Muscle layer of duodenum (tissue), 2 donors: ENCODE data around the gene F2R.

Experiments used
- H3K27ac ChIP-seq: one replicate; pipeline ENCODE4 v1.7.0; 2013; ENCODE audit warnings: mild to moderate bottlenecking, low read length
- H3K27me3 ChIP-seq: one replicate; pipeline ENCODE4 v1.7.0; 2013; ENCODE audit warnings: low read depth, mild to moderate bottlenecking, control low read depth, low read length
- H3K36me3 ChIP-seq, 2 donors: one replicate each; pipeline ENCODE4 v1.7.0; 2013; ENCODE audit warnings: low read length in 2 of 2, control low read depth in 1 of 2, mild to moderate bottlenecking in 1 of 2; ENCODE audit not compliant: insufficient read depth in 2 of 2, control insufficient read depth in 1 of 2
- H3K4me1 ChIP-seq, 2 donors: one replicate each; pipeline ENCODE4 v1.7.0; 2013; ENCODE audit warnings: low read length in 2 of 2, mild to moderate bottlenecking in 2 of 2, control low read depth in 1 of 2, moderate library complexity in 1 of 2; ENCODE audit not compliant: insufficient read depth in 2 of 2, control insufficient read depth in 1 of 2
- H3K4me3 ChIP-seq, 2 donors: one replicate each; pipeline ENCODE4 v1.7.0; 2013; ENCODE audit warnings: low read length in 2 of 2, low read depth in 1 of 2, mild to moderate bottlenecking in 1 of 2
- H3K9me3 ChIP-seq, 2 donors: one replicate each; pipeline ENCODE4 v1.7.0; 2013; ENCODE audit warnings: low read length in 2 of 2, control low read depth in 1 of 2, mild to moderate bottlenecking in 1 of 2; ENCODE audit not compliant: control insufficient read depth in 1 of 2
- donor health status: healthy.

F2R gene

DNA sequence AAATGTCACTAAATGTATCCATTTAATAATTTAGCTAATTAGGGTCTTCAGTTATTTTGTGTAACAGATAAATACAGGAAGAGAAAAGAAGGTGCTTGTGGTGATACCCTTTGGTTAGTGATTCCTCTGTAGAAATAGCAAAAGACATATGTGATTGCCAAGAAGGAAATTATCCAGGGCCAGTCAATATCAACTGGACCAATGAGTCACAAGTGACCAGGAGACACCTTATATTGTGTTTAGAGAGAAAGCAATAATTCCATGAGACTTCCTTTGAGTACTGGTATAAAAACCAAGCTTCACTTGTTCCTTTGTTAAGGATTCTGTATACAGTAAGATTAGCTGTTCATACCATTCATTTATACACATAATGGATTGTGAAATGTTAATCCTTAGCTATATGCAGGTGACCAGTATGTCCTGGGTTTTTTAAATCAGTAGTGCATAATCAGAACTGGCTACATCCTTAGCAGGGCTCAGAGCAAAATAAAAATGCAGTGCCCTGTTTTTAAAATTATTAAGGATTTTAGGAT is 11.7 kb upstream of the F2R start:
- Histone ChIP-seq H3K4me1 (no peaks in the 10 kb centered on the region), H3K36me3 (no peaks in the 10 kb centered on the region), H3K9me3 (no peaks in the 10 kb centered on the region), H3K4me3 (no peak overlapping the region), H3K27me3 (no peaks in the 10 kb centered on the region), H3K27ac (no peak overlapping the region)

DNA sequence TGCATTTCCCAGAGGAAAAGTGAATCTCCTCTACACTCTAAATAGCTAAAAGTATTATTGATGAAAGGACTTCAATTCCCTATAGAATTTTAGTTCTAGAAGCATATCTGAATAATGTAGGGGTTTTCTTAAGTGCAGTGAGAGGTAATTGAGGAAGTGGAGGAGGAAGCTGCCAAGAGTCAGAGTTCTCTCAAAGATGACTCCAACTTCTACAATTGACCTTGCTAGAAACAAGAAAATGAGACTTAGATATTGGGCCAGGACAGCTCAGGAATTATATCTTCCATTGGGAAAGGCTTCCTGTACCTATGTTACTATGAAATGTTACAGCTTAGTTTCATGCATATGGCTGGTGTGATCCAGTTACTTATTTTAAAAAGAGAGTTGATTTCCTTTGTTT is 10.4 kb upstream of the F2R start:
- Histone ChIP-seq H3K4me1 (no peaks in the 10 kb centered on the region), H3K9me3 (no peaks in the 10 kb centered on the region), H3K27me3 (no peaks in the 10 kb centered on the region), H3K36me3 (no peaks in the 10 kb centered on the region), H3K4me3 (no peak overlapping the region), H3K27ac (no peak overlapping the region)

DNA sequence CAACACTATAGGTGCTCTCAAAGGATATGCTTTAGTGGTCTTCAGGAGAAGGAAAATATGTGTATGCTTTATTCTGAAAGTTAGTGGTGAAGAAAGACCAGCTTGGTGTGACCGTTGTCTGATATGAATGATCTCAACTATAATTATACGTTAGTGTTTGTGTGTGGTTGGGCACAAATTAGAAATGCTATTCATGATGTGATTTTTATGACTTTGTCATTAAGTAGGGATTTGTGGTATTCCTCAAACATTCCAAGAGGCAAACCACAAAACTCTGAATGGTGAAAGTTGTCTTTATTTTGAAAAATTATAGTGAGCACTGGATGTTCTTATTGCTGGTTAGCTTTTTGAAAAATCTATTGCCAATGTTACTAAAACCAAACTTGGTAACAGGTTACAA is 6.2 kb upstream of the F2R start:
- H3K4me1 ChIP-seq = no peaks in the 10 kb centered on the region
- H3K27me3 ChIP-seq = peaks cover 5% of the 10 kb centered on the region
- no peaks in the 10 kb centered on the region for H3K36me3 ChIP-seq
- no peak overlapping the region for H3K4me3 ChIP-seq
- no peaks in the 10 kb centered on the region for H3K9me3 ChIP-seq
- H3K27ac ChIP-seq = no peak overlapping the region

DNA sequence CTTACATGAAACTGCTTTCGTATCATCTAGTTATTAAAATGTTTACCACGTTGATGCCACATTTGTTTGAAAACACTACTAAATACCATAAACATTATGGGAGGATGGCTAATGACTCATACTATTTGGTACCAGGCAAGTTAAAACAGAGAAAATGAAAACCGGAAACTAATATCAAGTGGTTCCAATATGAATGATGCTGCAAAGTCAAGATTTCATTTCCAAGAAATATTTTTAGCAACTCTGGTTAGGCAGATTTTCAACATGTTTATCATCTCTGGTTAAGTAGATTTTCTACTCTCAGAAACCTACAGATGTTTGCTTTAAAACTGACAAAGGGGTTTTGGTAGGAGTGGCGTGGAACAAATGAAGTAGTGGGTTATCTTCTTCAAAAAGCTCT is 4.9 kb upstream of the F2R start:
- H3K4me1 ChIP-seq = no peaks in the 10 kb centered on the region
- no peaks in the 10 kb centered on the region for H3K36me3 ChIP-seq
- H3K27ac ChIP-seq = no peak overlapping the region
- H3K27me3 ChIP-seq = peaks cover 6% of the 10 kb centered on the region
- H3K9me3 ChIP-seq = no peaks in the 10 kb centered on the region
- H3K4me3 ChIP-seq = no peak overlapping the region

DNA sequence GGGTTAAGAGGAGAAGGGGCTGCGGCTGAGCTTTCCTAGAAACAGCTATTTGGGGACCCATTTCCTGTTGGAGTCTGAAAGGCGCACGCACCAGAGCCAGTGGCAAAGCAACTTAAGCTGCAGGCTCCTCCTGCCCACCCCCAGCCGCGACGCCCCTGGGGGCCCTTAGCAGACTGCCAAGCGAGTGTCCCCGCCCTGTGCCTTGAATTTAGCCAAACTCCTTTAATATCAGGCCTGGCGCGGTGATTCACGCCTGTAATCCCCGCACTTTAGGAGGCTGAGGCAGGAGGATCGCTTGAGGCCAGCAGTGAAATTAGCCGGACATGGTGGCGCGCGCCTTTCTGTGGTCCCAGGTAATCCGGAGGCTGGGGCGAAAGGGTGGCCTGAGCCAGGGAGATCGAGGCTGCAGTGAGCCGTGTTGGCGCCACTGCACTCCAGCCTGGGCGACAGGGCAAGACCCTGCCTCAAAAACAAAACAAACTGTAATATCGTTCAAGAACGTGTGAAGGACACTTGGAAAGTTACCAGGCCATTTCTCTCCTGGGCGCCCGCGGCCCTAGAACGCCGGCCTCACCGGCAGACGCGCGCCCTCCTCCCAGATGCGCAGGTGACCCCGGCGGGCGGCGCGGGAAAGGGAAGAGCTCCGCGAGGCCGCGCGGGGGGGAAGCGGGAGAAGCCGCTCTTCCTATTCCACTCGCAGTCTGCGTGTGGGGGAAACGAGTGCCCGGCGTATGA is 1.0 kb upstream of the F2R start:
- Histone ChIP-seq H3K36me3 (no peaks in the 10 kb centered on the region), H3K27me3 (peaks cover 6% of the 10 kb centered on the region), H3K4me1 (peaks cover 0 to 8% of the 10 kb centered on the region in 2 donors), H3K27ac (no peak overlapping the region), H3K4me3 (peak overlapping the region; percentile 76 to 83), H3K9me3 (no peaks in the 10 kb centered on the region)

DNA sequence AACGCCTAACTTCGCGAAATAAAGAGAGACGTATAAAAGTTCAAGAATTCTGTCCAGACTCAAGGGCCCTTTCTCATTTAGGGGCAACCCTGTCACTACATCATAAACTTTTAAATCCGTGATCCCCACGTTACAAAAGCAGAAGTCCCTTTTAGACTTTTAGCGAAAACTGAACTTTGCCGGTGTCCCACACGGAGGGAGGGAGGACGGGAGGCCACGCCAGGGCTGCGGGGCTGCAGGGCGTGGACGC is 515 bp upstream of the F2R start:
- H3K4me3 ChIP-seq = peak overlapping the region; percentile 76 to 83
- peak overlapping the region; percentile 39 for H3K27ac ChIP-seq
- H3K27me3 ChIP-seq = peaks cover 6% of the 10 kb centered on the region
- H3K4me1 ChIP-seq = peaks cover 0 to 8% of the 10 kb centered on the region in 2 donors
- H3K9me3 ChIP-seq = no peaks in the 10 kb centered on the region
- no peaks in the 10 kb centered on the region for H3K36me3 ChIP-seq

DNA sequence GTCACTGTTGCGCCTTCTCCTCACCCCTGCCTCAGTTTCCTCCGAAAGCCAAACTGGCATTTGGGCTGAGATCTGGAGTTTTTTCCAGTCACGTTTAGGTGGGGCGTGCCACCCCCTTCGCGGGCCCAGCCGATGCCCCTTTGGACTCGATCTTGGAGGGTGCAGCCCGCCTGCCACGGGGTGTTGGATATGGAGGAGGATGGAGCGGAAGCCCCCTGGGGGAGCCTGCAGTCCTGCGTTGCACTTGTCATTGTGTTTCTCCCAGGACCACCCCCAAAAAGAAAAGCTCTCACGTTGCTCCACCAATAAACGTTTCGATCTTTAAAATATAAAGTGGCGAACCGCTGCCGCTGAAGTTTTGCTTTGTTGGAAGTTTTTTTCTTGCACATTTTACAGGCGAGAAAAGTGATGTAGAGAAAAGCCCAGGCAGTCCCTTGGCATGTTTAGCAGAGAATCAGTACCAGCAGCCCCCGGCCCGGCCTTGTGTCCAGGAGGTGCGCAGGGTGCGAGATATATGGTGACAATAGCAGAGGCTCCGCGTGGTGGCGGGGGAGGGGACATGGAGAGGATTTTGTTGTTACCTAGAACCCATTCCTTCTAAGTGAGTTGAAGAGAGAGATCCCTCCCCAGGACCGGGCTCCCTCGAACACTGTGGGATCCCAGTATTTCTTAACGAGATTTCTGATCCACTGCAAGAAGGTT is 681 bp downstream of the F2R start:
- Histone ChIP-seq H3K27ac (no peak overlapping the region), H3K36me3 (no peaks in the 10 kb centered on the region), H3K4me3 (peak overlapping the region; percentile 74 to 83), H3K9me3 (no peaks in the 10 kb centered on the region), H3K4me1 (peaks cover 0 to 8% of the 10 kb centered on the region in 2 donors), H3K27me3 (peaks cover 6% of the 10 kb centered on the region)

DNA sequence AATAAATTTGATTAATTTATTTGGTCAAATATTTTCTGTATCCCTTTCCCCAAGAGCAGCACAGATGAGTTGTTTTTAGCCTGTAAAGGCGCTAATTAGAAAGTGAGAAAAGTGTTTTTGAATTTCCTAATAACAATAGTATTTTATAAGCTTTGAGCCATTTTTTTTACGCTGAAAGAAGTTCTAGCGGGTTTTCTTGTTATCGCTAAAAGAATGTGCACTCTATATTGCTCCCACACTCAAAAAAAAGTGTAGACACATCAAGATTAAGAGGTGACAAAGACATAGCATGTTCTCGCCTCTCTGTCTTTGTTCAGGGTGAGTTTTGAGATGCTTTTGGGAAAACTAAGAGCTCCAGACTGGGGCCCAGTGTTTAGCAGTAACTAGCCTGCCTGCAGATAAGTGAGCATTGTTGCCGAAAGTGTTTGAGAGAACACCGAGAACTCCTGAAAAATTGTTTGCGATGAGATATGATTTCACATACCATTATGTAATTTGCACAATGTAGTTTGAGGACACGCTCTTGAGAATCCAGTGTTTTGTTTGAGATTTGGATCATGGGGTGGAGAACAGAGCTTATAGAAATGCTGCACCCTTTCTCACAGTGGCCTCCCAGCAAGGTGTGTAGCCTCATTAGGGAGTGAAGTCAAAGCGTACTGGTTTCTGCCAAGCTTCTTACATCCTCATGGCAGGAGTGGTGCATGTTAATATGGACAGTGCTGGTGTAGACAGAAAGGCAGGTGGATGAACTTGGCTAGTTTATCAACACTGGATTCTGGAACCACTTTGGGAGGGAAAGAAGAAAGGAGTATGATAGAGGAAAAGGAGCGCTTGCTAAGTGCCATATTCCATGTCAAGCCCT is 1.5 kb downstream of the F2R start:
- Histone ChIP-seq H3K9me3 (no peaks in the 10 kb centered on the region), H3K27ac (no peak overlapping the region), H3K27me3 (peaks cover 6% of the 10 kb centered on the region), H3K4me1 (peaks cover 0 to 8% of the 10 kb centered on the region in 2 donors), H3K4me3 (peak overlapping the region; percentile 74 to 83), H3K36me3 (no peaks in the 10 kb centered on the region)

DNA sequence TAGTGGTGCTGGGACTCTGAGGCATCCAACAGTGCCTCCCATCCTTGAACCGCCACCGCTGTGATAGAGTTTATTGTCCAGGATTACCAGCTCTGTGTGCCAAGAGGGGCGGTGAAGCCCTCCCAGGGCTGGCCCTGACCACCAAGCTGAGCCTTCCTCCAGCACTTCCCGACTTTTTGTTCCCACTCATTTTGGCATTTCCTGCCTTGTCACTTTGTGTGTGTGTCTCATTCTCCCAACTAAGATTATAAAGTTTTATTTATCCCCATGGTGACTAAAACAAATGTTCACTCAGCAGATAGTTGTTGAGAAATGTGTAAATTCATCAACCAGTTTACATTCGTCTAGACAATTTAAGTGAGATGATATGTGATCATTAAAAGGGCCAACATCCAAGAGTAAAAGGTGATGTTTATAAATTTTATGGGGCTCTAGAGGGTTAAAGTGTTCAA is 2.5 kb downstream of the F2R start:
- Histone ChIP-seq H3K27ac (peak overlapping the region; percentile 4), H3K4me1 (peaks cover 0 to 8% of the 10 kb centered on the region in 2 donors), H3K4me3 (peak overlapping the region in 1 of 2 donors; percentile 16), H3K36me3 (no peaks in the 10 kb centered on the region), H3K27me3 (peaks cover 6% of the 10 kb centered on the region), H3K9me3 (no peaks in the 10 kb centered on the region)

DNA sequence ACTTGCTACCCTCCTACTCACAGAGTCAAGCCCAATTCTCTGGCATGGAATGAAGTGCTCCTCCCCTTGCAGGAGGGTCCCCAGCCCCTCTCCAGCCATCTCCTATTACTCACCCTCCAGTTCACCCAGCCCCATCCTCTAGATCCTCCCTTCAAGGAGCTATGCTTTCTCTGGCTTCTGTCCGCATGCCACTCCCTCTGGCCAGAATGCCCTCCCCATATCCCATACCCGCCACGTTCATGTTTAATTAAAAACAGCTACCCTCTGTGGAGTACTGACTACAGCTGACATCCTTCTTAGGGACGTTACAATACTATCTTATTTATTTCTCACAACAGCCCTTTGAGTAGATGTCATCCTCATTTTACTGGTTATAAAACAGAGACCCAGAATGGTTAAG is 3.0 kb downstream of the F2R start:
- Histone ChIP-seq H3K27me3 (peaks cover 6% of the 10 kb centered on the region), H3K4me1 (peaks cover 0 to 8% of the 10 kb centered on the region in 2 donors), H3K4me3 (no peak overlapping the region), H3K27ac (no peak overlapping the region), H3K36me3 (no peaks in the 10 kb centered on the region), H3K9me3 (no peaks in the 10 kb centered on the region)

DNA sequence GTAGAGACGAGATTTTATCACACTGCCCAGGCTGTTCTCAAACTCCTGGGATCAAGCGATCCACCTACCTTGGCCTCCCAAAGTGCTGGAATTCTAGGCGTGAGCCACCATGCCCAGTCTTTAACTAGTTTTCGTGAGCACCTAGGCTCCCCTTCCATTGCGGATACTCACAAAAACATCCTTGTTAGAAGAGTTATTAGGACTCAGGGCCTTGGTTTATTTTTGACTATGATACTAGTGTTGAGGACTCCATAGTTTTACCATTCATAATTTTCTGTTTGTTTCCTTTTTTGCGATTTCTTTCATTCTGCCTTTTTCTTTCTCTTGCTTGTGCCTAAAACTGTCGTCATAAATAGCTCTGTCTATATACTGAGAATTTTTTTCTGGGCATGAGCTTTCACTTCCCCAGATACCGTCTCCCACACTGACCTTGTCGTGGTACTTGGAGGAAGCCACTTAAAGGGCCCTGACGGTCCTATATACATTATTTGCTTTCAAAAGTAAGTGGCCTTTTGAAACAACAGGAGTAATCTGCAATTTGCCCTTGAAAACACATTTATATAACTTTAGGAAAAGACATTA is 5.2 kb downstream of the F2R start:
- H3K4me3 ChIP-seq = no peak overlapping the region

More for the DNA sequence above, 5.2 kb downstream of the F2R start:
- Histone ChIP-seq H3K27ac (no peak overlapping the region), H3K27me3 (no peaks in the 10 kb centered on the region), H3K36me3 (no peaks in the 10 kb centered on the region), H3K4me1 (peaks cover 0 to 8% of the 10 kb centered on the region in 2 donors), H3K9me3 (no peaks in the 10 kb centered on the region)
